ENCODE results near the gene MAP4K3. TPM values are rescaled to one million over a fixed set of nuclear protein-coding genes. Genes with fewer than 3 reads are reported as not detected.

Gene MAP4K3
- total and polyA plus RNA-seq, 9 of the 15 experiments (the other 6 are each of a cell fraction or from before 2014, with no cell fraction given), result 3.1 to 30.0 (median 16.9) TPM

DNA sequence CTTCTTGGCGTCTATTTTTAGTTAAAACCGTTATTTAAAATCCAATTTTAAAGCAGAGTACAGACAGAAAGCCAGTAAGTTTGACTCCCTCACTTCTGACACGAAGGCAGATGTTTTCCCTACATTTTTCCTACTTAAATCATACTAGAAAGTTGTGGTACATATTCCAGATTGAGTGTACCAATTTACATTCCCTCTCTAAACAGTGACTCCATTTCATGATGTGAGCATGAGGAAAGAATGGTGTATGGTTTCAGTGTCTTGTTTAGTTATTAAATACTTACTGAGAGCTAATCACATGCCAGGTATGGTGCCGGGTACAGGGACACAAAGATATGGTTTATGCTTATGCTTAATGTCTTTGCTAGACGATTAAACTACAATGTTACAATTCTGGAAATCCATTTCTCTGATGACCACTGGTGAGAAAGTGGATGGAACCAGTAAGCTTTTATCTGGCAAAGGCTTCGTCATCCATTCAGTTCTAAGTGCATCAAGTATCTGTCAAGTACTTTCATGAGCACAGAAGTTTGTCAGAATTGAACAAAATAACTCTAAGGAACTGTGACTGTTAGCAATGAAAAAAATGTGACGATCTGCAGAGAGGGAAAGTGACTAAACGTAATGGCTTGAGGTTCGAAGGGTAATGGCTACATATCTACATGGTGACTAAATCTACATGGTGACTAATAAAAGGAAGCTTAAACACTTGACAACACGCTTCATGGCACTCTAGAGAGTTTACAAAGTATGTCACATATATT lies 25.7 kb downstream of the MAP4K3 start (continued):
- TF ChIP-seq ARID1B (IDR thresholded peaks at IDR 0.05), result 0 out of 2 replicates have a peak, but pooled peaks have one; percentile 9
- TF ChIP-seq, protein P1, sequence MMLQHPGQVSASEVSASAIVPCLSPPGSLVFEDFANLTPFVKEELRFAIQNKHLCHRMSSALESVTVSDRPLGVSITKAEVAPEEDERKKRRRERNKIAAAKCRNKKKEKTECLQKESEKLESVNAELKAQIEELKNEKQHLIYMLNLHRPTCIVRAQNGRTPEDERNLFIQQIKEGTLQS (IDR thresholded peaks at IDR 0.05), result peak; percentile 60; the same call in 1 of the 2 replicates
- TF ChIP-seq, protein P1 (CRISPR knock-in tag; conservative IDR thresholded peaks at IDR 0.05), result no peak

DNA sequence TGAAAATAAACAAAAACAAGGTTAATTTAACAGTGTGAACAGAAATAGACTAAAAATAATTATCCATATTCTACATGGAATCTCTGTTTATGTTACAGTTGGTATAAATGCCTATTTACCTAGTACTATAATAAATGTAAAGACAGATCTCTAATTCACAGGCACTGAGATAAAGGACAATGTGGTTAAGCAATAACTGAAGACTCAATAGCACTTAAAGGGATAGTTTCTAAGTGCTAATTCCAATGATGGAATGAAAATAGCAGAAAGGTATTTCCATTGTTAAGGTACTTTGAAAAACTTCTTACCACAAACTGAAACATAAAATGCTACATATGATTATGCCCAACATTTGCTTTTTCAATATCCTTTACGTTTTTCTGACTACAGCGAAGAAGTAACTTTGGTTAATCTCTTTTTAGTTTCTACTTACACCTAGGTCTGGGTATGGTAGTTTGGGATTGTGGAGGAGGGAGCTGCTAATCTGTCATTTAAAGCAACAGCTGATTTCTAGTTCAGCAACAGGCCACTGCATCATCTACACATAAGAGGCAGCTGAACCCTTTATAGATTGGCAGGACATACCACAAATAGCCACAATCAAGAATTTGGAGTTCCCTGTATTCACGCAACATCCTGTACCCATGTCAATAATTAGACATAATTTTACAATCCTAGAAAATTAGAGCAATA lies 27.2 kb downstream of the MAP4K3 start:
- Histone ChIP-seq H3K27ac (ENCODE audit: extremely low read depth, low read depth, low read length) (no peak overlapping the region), H3K27me3 (ENCODE audit: control insufficient read depth in 2 of 2, insufficient read depth in 2 of 2, low read length in 2 of 2) (no peaks in the 10 kb centered on the region), H3K36me3 (ENCODE audit: control insufficient read depth, insufficient read depth, low read length) (peaks cover 4% of the 10 kb centered on the region), H4K20me1 (replicated peaks; ENCODE audit: control insufficient read depth, insufficient read depth, low read length) (no peaks in the 10 kb centered on the region; the same call in 1 of the 2 replicates), H3K79me2 (ENCODE audit: control insufficient read depth, insufficient read depth, low read length) (peaks cover 99% of the 10 kb centered on the region), H3K9me1 (ENCODE audit: control insufficient read depth, insufficient read depth, low read length) (no peaks in the 10 kb centered on the region), H3K4me1 (replicated peaks in 1 of 2; ENCODE audit: control insufficient read depth in 2 of 2, insufficient read depth in 2 of 2, low read length in 2 of 2) (peaks cover 0 to 37% of the 10 kb centered on the region in 2 experiments; a peak in 3 of 5 replicates), H3K4me2 (ENCODE audit: insufficient read depth, low read length) (no peak overlapping the region), H3K9ac (ENCODE audit: insufficient read depth in 1 of 2, low read depth in 2 of 2, low read length in 2 of 2) (no peak overlapping the region), H2AFZ (ENCODE audit: low read depth, low read length) (no peak overlapping the region), H3K4me3 (no peak overlapping the region), H3K9me3 (replicated peaks; ENCODE audit: control insufficient read depth, insufficient read depth, low read depth, low read length) (no peaks in the 10 kb centered on the region)
- POLR2A ChIA-PET, result interaction anchor here (1.6 to 2.4 kb wide), 2 partner anchors 9 kb away, joined by 9 to 10 read pairs; no protein-coding TSS in a partner anchor
- 40% methylated on average over 3 of the region's 3 CpGs for WGBS (ENCODE audit: insufficient coverage, low coverage, missing lambda C conversion rate)
- ATAC-seq, result peak; percentile 64
- no TSS peak for BruUV-seq (replicated peaks)
- CTCF ChIA-PET (ENCODE audit: low intra/inter-chr PET ratio), result no interaction called here
- intact Hi-C loops (cut with micrococcal nuclease), result no loop called here
- in situ Hi-C loops (cut with MboI), result no loop called here
- FAIRE-seq, result no peak
- no peak for DNase-seq (ENCODE audit: extremely low read depth in 1 of 4, low spot score in 3 of 4)
- no peak for TF ChIP-seq NFRKB (IDR thresholded peaks at IDR 0.05; ENCODE audit: low read depth)
- 0 out of 2 replicates have a peak, but pooled peaks have one; percentile 12 for TF ChIP-seq CBFA2T3 (IDR thresholded peaks at IDR 0.05)
- TF ChIP-seq FUS (optimal IDR thresholded peaks at IDR 0.05; ENCODE audit: low read depth, low read length), result no peak
- TF ChIP-seq TRIM28 (IDR thresholded peaks at IDR 0.05), result no peak
- TF ChIP-seq CEBPB (tag; IDR thresholded peaks at IDR 0.05), result peak; percentile 63
- TF ChIP-seq ZNF263 (CRISPR knock-in tag; IDR thresholded peaks at IDR 0.05; ENCODE audit: borderline replicate concordance), result no peak
- TF ChIP-seq, protein P2, sequence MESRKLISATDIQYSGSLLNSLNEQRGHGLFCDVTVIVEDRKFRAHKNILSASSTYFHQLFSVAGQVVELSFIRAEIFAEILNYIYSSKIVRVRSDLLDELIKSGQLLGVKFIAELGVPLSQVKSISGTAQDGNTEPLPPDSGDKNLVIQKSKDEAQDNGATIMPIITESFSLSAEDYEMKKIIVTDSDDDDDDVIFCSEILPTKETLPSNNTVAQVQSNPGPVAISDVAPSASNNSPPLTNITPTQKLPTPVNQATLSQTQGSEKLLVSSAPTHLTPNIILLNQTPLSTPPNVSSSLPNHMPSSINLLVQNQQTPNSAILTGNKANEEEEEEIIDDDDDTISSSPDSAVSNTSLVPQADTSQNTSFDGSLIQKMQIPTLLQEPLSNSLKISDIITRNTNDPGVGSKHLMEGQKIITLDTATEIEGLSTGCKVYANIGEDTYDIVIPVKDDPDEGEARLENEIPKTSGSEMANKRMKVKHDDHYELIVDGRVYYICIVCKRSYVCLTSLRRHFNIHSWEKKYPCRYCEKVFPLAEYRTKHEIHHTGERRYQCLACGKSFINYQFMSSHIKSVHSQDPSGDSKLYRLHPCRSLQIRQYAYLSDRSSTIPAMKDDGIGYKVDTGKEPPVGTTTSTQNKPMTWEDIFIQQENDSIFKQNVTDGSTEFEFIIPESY (CRISPR knock-in tag; IDR thresholded peaks at IDR 0.05), result no peak
- TF ChIP-seq, protein P3, sequence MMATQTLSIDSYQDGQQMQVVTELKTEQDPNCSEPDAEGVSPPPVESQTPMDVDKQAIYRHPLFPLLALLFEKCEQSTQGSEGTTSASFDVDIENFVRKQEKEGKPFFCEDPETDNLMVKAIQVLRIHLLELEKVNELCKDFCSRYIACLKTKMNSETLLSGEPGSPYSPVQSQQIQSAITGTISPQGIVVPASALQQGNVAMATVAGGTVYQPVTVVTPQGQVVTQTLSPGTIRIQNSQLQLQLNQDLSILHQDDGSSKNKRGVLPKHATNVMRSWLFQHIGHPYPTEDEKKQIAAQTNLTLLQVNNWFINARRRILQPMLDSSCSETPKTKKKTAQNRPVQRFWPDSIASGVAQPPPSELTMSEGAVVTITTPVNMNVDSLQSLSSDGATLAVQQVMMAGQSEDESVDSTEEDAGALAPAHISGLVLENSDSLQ (IDR thresholded peaks at IDR 0.05), result 0 out of 2 replicates have a peak, but pooled peaks have one; percentile 23
- TF ChIP-seq, protein P4, sequence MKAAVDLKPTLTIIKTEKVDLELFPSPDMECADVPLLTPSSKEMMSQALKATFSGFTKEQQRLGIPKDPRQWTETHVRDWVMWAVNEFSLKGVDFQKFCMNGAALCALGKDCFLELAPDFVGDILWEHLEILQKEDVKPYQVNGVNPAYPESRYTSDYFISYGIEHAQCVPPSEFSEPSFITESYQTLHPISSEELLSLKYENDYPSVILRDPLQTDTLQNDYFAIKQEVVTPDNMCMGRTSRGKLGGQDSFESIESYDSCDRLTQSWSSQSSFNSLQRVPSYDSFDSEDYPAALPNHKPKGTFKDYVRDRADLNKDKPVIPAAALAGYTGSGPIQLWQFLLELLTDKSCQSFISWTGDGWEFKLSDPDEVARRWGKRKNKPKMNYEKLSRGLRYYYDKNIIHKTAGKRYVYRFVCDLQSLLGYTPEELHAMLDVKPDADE (conservative IDR thresholded peaks at IDR 0.05; ENCODE audit: control insufficient read depth, low read depth, low read length), result no peak
- TF ChIP-seq ZFPM2 (CRISPR knock-in tag; IDR thresholded peaks at IDR 0.05), result no peak
- no peak for TF ChIP-seq TAF15 (IDR thresholded peaks at IDR 0.05; ENCODE audit: low read depth, low read length)
- TF ChIP-seq FOSL1 (tag; conservative IDR thresholded peaks at IDR 0.05), result no peak
